Osteocyte (in vitro differentiated cells): ENCODE measurements around the gene MSN. TPM values are rescaled to one million over a fixed set of nuclear protein-coding genes. Genes with fewer than 3 reads are reported as not detected.

ENCODE experiments used
- DNase-seq: peaks from one replicate; pipeline ENCODE4 v3.0.0; 2021; ENCODE audit warnings: mixed read lengths; ENCODE audit not compliant: unreplicated experiment; ENCODE audit errors: extremely low spot score
- H3K27ac Mint-ChIP-seq: one replicate; pipeline ENCODE4 v1.8.0; 2021; ENCODE audit warnings: mild to moderate bottlenecking, mixed read lengths; ENCODE audit not compliant: unreplicated experiment
- H3K27me3 Mint-ChIP-seq: one replicate; pipeline ENCODE4 v1.8.0; 2021; ENCODE audit warnings: mixed read lengths; ENCODE audit not compliant: unreplicated experiment
- H3K36me3 Mint-ChIP-seq: one replicate; pipeline ENCODE4 v1.8.0; 2021; ENCODE audit warnings: mixed read lengths; ENCODE audit not compliant: unreplicated experiment
- H3K4me1 Mint-ChIP-seq: one replicate; pipeline ENCODE4 v1.8.0; 2021; ENCODE audit warnings: mixed read lengths; ENCODE audit not compliant: unreplicated experiment
- H3K4me3 Mint-ChIP-seq: one replicate; pipeline ENCODE4 v1.8.0; 2021; ENCODE audit warnings: mild to moderate bottlenecking, moderate library complexity, mixed read lengths; ENCODE audit not compliant: unreplicated experiment
- H3K9me3 Mint-ChIP-seq: one replicate; pipeline ENCODE4 v1.8.0; 2021; ENCODE audit warnings: mixed read lengths; ENCODE audit not compliant: unreplicated experiment
- CTCF ChIP-seq: fragments of 200-600 bp; sonication (generic); IDR thresholded peaks from 2 replicates; pipeline ENCODE4 v1.5.0; 2021; ENCODE audit warnings: antibody characterized with exemption, mild to moderate bottlenecking, moderate library complexity
- total RNA-seq: library from RNA; stranded (reverse); gene quantifications from 2 replicates; pipeline ENCODE4 v1.2.1, GENCODE V29; 2021

Gene MSN
- total RNA-seq, 1 donor from 2014 or later, result 236 TPM

- no peaks in the 10 kb centered on the region for H3K27me3 Mint-ChIP-seq
- no peak for TF ChIP-seq CTCF
- H3K4me1 Mint-ChIP-seq, result peaks cover 46% of the 10 kb centered on the region
- no peak for DNase-seq
- no peak overlapping the region for H3K4me3 Mint-ChIP-seq
- no peaks in the 10 kb centered on the region for H3K36me3 Mint-ChIP-seq
- H3K9me3 Mint-ChIP-seq, result peaks cover 13% of the 10 kb centered on the region
- H3K27ac Mint-ChIP-seq, result peak overlapping the region; percentile 69
Observed at GRCh38 chrX:65697915-65698796, 30.7 kb downstream of the MSN start.

- no peak overlapping the region for H3K27ac Mint-ChIP-seq
- peaks cover 52% of the 10 kb centered on the region for H3K4me1 Mint-ChIP-seq
- H3K9me3 Mint-ChIP-seq, result no peaks in the 10 kb centered on the region
- H3K27me3 Mint-ChIP-seq, result no peaks in the 10 kb centered on the region
- no peak for TF ChIP-seq CTCF
- DNase-seq, result no peak
- no peak overlapping the region for H3K4me3 Mint-ChIP-seq
- no peaks in the 10 kb centered on the region for H3K36me3 Mint-ChIP-seq
Observed at GRCh38 chrX:65702956-65703355, 35.5 kb downstream of the MSN start.

GRCh38 chrX:65705439-65705838 is 38.0 kb downstream of the MSN start:
- Mint-ChIP-seq H3K9me3 (no peaks in the 10 kb centered on the region), H3K27ac (peak overlapping the region; percentile 86), H3K27me3 (no peaks in the 10 kb centered on the region), H3K4me3 (no peak overlapping the region), H3K4me1 (peaks cover 46% of the 10 kb centered on the region), H3K36me3 (no peaks in the 10 kb centered on the region)
- no peak for DNase-seq
- no peak for TF ChIP-seq CTCF

- Mint-ChIP-seq H3K4me3 (no peak overlapping the region), H3K27ac (peak overlapping the region; percentile 86)
Observed at GRCh38 chrX:65706041-65706828, 38.8 kb downstream of the MSN start.

More at GRCh38 chrX:65706041-65706828, 38.8 kb downstream of the MSN start:
- no peak for TF ChIP-seq CTCF
- H3K36me3 Mint-ChIP-seq, result no peaks in the 10 kb centered on the region
- DNase-seq, result no peak
- no peaks in the 10 kb centered on the region for H3K9me3 Mint-ChIP-seq
- no peaks in the 10 kb centered on the region for H3K27me3 Mint-ChIP-seq
- H3K4me1 Mint-ChIP-seq, result peaks cover 46% of the 10 kb centered on the region
